GM06990 (cell line): Measurements from ENCODE around the gene GLIS1.

Source experiments
- DNase-seq: peaks from one replicate; pipeline ENCODE4 v3.0.0-alpha.2; 2011; ENCODE audit not compliant: insufficient read length; ENCODE audit errors: extremely low read depth
- H3K27me3 ChIP-seq: replicated peaks from 2 replicates; pipeline ENCODE4 v1.6.0; 2011; ENCODE audit warnings: low read length; ENCODE audit not compliant: control insufficient read depth, insufficient read depth
- H3K36me3 ChIP-seq: 2 replicates; pipeline ENCODE4 v1.5.1; 2011; ENCODE audit warnings: low read length; ENCODE audit not compliant: control insufficient read depth, insufficient read depth
- H3K4me3 ChIP-seq: replicated peaks from 2 replicates; pipeline ENCODE4 v1.5.1; 2011; ENCODE audit warnings: low read depth, mild to moderate bottlenecking, control low read depth, low read length
- TF ChIP-seq, protein P1 (sequence below): IDR thresholded peaks from 2 replicates; pipeline ENCODE4 v1.5.1; 2011; ENCODE audit warnings: low read length, control low read depth, mild to moderate bottlenecking, inconsistent platforms; ENCODE audit not compliant: insufficient read depth, poor library complexity, severe bottlenecking

The GLIS1 gene

DNA sequence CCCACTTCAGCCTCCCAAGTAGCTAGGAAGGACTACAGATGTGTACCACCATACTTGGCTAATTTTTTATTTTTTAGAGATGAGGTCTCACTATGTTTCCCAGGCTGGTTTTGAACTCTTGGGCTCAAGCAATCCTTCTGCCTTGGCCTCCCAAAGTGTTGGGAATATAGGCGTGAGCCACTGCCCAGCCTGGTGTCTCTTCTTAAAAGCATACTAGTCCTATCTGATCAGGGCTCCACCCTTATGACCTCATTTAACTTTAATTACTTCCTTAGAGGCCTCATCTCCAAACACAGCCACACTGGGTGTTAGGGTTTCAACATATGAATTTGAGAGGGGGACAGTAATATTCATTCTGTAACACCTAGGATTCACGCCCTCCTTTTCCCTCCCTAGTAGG is 130.9 kb downstream of the GLIS1 start:
- Histone ChIP-seq H3K27me3 (no peaks in the 10 kb centered on the region; the same call in none of the 2 replicates), H3K4me3 (no peak overlapping the region), H3K36me3 (no peaks in the 10 kb centered on the region)
- TF ChIP-seq, protein P1, sequence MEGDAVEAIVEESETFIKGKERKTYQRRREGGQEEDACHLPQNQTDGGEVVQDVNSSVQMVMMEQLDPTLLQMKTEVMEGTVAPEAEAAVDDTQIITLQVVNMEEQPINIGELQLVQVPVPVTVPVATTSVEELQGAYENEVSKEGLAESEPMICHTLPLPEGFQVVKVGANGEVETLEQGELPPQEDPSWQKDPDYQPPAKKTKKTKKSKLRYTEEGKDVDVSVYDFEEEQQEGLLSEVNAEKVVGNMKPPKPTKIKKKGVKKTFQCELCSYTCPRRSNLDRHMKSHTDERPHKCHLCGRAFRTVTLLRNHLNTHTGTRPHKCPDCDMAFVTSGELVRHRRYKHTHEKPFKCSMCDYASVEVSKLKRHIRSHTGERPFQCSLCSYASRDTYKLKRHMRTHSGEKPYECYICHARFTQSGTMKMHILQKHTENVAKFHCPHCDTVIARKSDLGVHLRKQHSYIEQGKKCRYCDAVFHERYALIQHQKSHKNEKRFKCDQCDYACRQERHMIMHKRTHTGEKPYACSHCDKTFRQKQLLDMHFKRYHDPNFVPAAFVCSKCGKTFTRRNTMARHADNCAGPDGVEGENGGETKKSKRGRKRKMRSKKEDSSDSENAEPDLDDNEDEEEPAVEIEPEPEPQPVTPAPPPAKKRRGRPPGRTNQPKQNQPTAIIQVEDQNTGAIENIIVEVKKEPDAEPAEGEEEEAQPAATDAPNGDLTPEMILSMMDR, result no peak
- no peak for DNase-seq

DNA sequence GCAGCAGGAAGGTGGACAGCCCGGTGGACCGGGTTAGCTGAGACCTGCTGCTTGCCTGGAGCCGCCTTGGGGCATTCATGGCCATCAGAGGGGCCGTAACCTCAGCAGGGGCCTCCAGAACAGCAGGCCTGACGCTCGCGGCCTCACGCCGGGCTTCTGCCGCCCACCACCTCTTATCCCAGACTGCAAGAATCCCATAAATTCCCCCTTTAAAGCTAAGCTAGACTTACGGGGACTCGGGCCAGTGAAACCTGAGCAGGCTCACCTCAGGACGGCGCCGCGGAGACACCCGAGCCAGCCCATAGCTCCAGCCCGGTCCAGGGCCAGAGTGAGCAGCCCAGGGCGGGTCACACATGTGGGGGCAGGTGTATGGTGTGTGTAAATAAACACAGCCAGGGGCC is 132.3 kb downstream of the GLIS1 start:
- Histone ChIP-seq H3K36me3 (no peaks in the 10 kb centered on the region), H3K4me3 (no peak overlapping the region), H3K27me3 (no peaks in the 10 kb centered on the region; the same call in none of the 2 replicates)
- TF ChIP-seq, protein P1, result no peak
- no peak for DNase-seq

DNA sequence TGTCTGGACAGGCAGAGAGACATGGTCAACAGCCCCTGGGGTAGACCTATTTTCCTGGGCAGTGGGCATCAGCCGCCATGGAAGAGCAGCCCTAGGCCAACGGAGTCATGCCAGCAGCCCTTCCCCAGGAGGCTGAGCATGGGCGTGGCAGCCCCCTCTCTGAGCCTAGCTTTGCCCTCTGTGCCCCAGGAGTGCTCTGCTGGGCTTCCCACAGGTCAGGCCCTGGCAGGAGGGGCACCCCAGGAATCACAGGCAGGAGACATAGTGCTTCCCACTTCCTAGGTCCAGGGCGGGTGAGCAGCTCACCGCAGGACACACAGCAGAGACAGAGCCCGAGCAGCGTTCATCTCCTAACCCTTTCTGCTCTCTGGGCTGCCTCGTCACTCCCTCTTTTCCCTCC is 132.8 kb downstream of the GLIS1 start:
- no peak for DNase-seq
- Histone ChIP-seq H3K36me3 (no peaks in the 10 kb centered on the region), H3K27me3 (no peaks in the 10 kb centered on the region; the same call in none of the 2 replicates), H3K4me3 (no peak overlapping the region)
- TF ChIP-seq, protein P1, result no peak

DNA sequence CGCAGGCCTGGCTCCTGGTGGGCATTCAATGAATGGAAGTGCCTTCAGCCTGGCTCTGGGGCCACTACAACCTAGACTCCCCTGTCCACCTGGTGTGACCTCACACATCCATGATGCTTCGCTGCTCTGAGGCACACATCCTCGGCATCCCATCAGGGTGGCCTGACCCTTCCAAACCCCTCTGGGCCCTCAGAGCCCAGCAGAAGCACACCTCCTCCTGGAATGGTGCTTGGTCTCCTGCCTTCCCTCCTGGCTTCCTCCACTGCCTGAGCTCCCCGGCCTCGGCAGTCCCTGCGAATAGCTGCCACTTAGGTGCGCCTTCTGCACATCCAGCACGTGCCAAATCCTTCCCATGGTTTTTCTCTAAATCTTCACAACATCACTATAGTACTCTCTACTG is 133.8 kb downstream of the GLIS1 start:
- DNase-seq, result no peak
- Histone ChIP-seq H3K27me3 (no peaks in the 10 kb centered on the region; the same call in none of the 2 replicates), H3K4me3 (no peak overlapping the region), H3K36me3 (no peaks in the 10 kb centered on the region)
- TF ChIP-seq, protein P1, result no peak

DNA sequence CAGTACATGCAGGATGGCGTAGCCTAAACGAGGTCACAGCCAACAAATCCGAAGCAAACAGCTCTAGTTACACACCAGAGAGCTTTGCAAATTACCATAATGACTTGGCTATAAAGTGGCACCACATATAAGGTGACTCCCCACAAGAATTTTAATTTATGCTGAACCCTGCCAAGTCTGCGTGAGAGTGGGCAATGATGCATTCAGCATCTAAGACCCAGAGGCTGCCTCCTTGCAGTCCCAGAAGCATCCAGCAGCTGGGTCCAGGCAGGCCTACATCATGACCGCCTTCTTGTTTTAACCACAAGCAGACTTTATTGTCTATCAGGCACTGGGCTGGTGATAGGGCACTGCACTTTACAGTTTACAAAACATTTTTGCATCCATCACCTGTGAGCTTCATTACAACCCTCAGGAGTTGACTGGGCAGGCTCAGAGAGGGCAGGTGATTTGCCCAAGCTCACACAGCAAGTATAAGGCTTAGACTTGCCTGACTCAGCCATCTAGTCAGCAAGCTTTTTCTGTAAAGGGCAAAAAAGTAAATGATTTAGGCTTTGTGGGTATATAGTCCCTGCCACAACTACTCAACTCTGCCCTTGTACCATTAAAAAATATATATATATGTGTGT is 134.6 kb downstream of the GLIS1 start:
- no peak for DNase-seq
- no peaks in the 10 kb centered on the region for H3K36me3 ChIP-seq
- no peaks in the 10 kb centered on the region; the same call in none of the 2 replicates for H3K27me3 ChIP-seq
- H3K4me3 ChIP-seq, result no peak overlapping the region
- TF ChIP-seq, protein P1, result no peak

DNA sequence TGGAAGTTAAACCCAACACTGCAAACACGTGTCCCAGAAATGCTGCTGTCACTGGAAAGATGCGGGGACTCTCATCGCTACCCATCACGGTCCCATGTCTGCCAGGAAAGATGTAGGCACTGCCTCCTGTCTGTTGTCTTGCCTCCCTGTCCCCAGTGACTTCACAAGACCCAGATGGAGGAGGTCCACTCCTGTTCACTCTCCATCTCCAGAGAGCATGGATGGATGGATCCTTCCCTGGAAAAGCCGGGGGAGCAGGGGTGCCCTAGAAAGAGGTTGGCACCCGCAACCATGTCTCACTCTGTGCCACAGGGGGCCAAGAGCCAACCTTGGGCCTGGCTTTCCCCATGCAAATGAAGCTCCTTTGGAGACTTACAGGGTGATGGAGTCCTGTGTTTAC is 135.5 kb downstream of the GLIS1 start:
- H3K36me3 ChIP-seq, result no peaks in the 10 kb centered on the region
- no peak for DNase-seq
- TF ChIP-seq, protein P1, result no peak
- no peaks in the 10 kb centered on the region; the same call in none of the 2 replicates for H3K27me3 ChIP-seq
- no peak overlapping the region for H3K4me3 ChIP-seq
